HepG2 (cell line): ENCODE measurements around the gene CS. TPM values are rescaled to one million over a fixed set of nuclear protein-coding genes. Genes with fewer than 3 reads are reported as not detected.

Experiments used
- CCDC6 ChIP-seq: sonication (generic); formaldehyde crosslinking; IDR thresholded peaks from 2 replicates; pipeline ENCODE4 v1.8.1; 2022; ENCODE audit warnings: mild to moderate bottlenecking, missing genetic modification reagents, moderate library complexity
- GFI1 ChIP-seq: sonication (generic); formaldehyde crosslinking; IDR thresholded peaks from 2 replicates; pipeline ENCODE4 v1.5.0; 2020; ENCODE audit warnings: missing genetic modification reagents, mild to moderate bottlenecking, borderline replicate concordance
- POLR2AphosphoS5 ChIP-seq: IDR thresholded peaks from 2 replicates; pipeline ENCODE4 v1.6.1; 2012; ENCODE audit warnings: low read depth, low read length
- SMAD1 ChIP-seq: sonication (generic); formaldehyde crosslinking; IDR thresholded peaks from 2 replicates; pipeline ENCODE4 v1.4.0; 2020; ENCODE audit warnings: missing genetic modification reagents, low read depth, mild to moderate bottlenecking, borderline replicate concordance
- SOX13 ChIP-seq, 3 experiments: fragments of 450-650 bp in 1 of 3; sonication (generic) in 1 of 3; formaldehyde crosslinking in 1 of 3; IDR thresholded peaks in 2 of 3; conservative IDR thresholded peaks in 1 of 3; 2 replicates each; pipeline versions ENCODE4 v1.5.0 to v1.6.1; 2016 to 2020; ENCODE audit warnings: antibody characterized with exemption in 1 of 3, mild to moderate bottlenecking in 1 of 3, missing compliant biosample characterization in 1 of 3, missing genetic modification reagents in 1 of 3, moderate library complexity in 1 of 3
- SP4 ChIP-seq: sonication (generic); formaldehyde crosslinking; IDR thresholded peaks from 2 replicates; pipeline ENCODE4 v1.8.1; 2023; ENCODE audit warnings: mild to moderate bottlenecking, missing genetic modification reagents
- TSC22D2 ChIP-seq: sonication (generic); formaldehyde crosslinking; IDR thresholded peaks from 2 replicates; pipeline ENCODE4 v1.5.1; 2020; ENCODE audit warnings: missing genetic modification reagents, mild to moderate bottlenecking, borderline replicate concordance
- ZFP37 ChIP-seq: sonication (generic); formaldehyde crosslinking; IDR thresholded peaks from 2 replicates; pipeline ENCODE4 v1.4.0; 2020; ENCODE audit warnings: missing genetic modification reagents, borderline replicate concordance
- ZNF121 ChIP-seq: sonication (generic); formaldehyde crosslinking; IDR thresholded peaks from 2 replicates; pipeline ENCODE4 v1.5.0; 2020; ENCODE audit warnings: mild to moderate bottlenecking, missing genetic modification reagents
- ZNF232 ChIP-seq: sonication (generic); formaldehyde crosslinking; IDR thresholded peaks from 2 replicates; pipeline ENCODE4 v1.4.0; 2020; ENCODE audit warnings: missing genetic modification reagents, borderline replicate concordance
- ZNF549 ChIP-seq: sonication (generic); formaldehyde crosslinking; IDR thresholded peaks from 2 replicates; pipeline ENCODE4 v1.5.0; 2020; ENCODE audit warnings: missing genetic modification reagents
- ZSCAN9 ChIP-seq: IDR thresholded peaks from 2 replicates; pipeline ENCODE4 v1.6.1; 2016; ENCODE audit warnings: borderline replicate concordance
- polyA plus RNA-seq, 8 experiments: library from polyadenylated mRNA; depleted of rRNA in 3 of 8; stranded (reverse) in 7 of 8; unstranded in 1 of 8; fragments of >200 nt; fragmentation: Illumina TruSeq in 4 of 8; extraction: Trizol in 4 of 8; gene quantifications; 2 replicates each; pipeline versions ENCODE4 v1.2.1 to v1.2.3, GENCODE V29; 2011 to 2016; ENCODE audit warnings: low read depth in 4 of 8, missing spikeins in 1 of 8, mixed read lengths in 1 of 8; ENCODE audit not compliant: insufficient read depth in 1 of 8
- total RNA-seq, 5 experiments: library from RNA; depleted of rRNA; stranded (reverse); fragments of >200 nt; fragmentation: Illumina TruSeq; extraction: Trizol; gene quantifications; 2 replicates each; pipeline ENCODE4 v1.2.3, GENCODE V29; 2016; ENCODE audit warnings: low read depth in 1 of 5
- TF ChIP-seq, protein P1 (sequence below): sonication (generic); formaldehyde crosslinking; IDR thresholded peaks from one replicate; pipeline ENCODE4 v1.5.1; 2020; ENCODE audit warnings: mild to moderate bottlenecking, missing genetic modification reagents; ENCODE audit errors: not compliant biosample characterization
- TF ChIP-seq, protein P2 (sequence below): sonication (generic); formaldehyde crosslinking; IDR thresholded peaks from 2 replicates; pipeline ENCODE4 v1.5.0; 2020; ENCODE audit warnings: mild to moderate bottlenecking, low read depth, missing genetic modification reagents, borderline replicate concordance
- TF ChIP-seq, protein P3 (sequence below): IDR thresholded peaks from 2 replicates; pipeline ENCODE4 v1.4.0; 2020; ENCODE audit warnings: mild to moderate bottlenecking, missing genetic modification reagents

Gene CS
- total and polyA plus RNA-seq, 2 of the 13 experiments (the other 11 are each of a cell fraction or from before 2014, with no cell fraction given), result 173 to 175 TPM

DNA sequence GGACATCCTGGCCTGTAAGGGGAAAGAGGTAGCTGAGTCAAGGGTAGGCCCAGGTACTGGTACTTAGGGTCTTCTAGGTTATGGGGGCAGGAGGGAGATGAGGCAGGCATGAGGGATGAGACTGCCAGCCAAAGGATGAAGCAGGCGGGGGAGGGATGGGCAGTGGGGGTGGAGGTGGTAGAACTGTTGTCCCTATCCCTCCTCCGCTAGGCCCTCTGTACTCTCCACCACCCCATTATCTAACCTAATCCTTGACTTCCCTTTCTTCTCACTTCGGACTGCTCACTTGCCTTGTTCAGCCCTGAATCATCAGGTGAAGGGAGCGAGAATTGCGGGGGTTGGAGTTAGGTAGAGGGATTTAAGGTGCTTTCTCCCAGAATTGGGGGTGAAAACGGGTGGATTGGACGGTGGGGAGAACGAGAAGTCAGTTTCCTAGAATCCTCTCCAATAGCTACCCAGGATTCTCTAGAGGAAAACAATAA is 33.1 kb upstream of the CS start (continued):
- TF ChIP-seq, protein P1, sequence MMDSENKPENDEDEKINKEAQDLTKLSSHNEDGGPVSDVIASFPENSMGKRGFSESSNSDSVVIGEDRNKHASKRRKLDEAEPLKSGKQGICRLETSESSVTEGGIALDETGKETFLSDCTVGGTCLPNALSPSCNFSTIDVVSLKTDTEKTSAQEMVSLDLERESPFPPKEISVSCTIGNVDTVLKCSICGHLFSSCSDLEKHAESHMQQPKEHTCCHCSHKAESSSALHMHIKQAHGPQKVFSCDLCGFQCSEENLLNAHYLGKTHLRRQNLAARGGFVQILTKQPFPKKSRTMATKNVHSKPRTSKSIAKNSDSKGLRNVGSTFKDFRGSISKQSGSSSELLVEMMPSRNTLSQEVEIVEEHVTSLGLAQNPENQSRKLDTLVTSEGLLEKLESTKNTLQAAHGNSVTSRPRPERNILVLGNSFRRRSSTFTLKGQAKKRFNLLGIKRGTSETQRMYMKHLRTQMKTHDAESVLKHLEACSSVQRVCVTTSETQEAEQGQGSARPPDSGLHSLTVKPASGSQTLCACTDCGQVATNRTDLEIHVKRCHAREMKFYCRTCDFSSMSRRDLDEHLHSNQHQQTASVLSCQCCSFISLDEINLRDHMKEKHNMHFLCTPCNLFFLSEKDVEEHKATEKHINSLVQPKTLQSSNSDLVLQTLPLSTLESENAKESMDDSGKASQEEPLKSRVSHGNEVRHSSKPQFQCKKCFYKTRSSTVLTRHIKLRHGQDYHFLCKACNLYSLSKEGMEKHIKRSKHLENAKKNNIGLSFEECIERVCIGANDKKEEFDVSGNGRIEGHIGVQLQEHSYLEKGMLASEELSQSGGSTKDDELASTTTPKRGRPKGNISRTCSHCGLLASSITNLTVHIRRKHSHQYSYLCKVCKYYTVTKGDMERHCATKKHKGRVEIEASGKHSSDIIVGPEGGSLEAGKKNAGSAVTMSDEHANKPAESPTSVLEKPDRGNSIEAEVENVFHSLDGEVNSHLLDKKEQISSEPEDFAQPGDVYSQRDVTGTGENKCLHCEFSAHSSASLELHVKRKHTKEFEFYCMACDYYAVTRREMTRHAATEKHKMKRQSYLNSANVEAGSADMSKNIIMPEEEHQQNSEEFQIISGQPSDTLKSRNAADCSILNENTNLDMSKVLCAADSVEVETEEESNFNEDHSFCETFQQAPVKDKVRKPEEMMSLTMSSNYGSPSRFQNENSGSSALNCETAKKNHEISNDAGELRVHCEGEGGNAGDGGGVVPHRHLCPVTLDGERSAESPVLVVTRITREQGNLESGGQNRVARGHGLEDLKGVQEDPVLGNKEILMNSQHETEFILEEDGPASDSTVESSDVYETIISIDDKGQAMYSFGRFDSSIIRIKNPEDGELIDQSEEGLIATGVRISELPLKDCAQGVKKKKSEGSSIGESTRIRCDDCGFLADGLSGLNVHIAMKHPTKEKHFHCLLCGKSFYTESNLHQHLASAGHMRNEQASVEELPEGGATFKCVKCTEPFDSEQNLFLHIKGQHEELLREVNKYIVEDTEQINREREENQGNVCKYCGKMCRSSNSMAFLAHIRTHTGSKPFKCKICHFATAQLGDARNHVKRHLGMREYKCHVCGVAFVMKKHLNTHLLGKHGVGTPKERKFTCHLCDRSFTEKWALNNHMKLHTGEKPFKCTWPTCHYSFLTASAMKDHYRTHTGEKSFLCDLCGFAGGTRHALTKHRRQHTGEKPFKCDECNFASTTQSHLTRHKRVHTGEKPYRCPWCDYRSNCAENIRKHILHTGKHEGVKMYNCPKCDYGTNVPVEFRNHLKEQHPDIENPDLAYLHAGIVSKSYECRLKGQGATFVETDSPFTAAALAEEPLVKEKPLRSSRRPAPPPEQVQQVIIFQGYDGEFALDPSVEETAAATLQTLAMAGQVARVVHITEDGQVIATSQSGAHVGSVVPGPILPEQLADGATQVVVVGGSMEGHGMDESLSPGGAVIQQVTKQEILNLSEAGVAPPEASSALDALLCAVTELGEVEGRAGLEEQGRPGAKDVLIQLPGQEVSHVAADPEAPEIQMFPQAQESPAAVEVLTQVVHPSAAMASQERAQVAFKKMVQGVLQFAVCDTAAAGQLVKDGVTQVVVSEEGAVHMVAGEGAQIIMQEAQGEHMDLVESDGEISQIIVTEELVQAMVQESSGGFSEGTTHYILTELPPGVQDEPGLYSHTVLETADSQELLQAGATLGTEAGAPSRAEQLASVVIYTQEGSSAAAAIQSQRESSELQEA (CRISPR knock-in tag), result peak; percentile 25
- 0 out of 2 replicates have a peak, but pooled peaks have one; percentile 26 for TF ChIP-seq SP4 (CRISPR knock-in tag)
- TF ChIP-seq TSC22D2 (CRISPR knock-in tag), result no peak
- TF ChIP-seq SOX13 (IDR thresholded peaks at IDR 0.05), result no peak
- peak in 1 of 2 experiments; percentile 3; a peak in 1 of 4 replicates for TF ChIP-seq SOX13 (CRISPR knock-in tag; conservative IDR thresholded peaks at IDR 0.05 in 1 of 2, IDR thresholded peaks at IDR 0.05 in 1 of 2)
- no peak for TF ChIP-seq SMAD1 (CRISPR knock-in tag)
- no peak for TF ChIP-seq ZNF121
- peak; percentile 10 for TF ChIP-seq POLR2AphosphoS5
- no peak for TF ChIP-seq ZNF549 (CRISPR knock-in tag)
- 0 out of 2 replicates have a peak, but pooled peaks have one; percentile 3 for TF ChIP-seq ZFP37 (CRISPR knock-in tag)
- TF ChIP-seq ZSCAN9, result no peak
- no peak for TF ChIP-seq GFI1 (CRISPR knock-in tag)
- TF ChIP-seq, protein P2, sequence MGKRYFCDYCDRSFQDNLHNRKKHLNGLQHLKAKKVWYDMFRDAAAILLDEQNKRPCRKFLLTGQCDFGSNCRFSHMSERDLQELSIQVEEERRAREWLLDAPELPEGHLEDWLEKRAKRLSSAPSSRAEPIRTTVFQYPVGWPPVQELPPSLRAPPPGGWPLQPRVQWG, result no peak
- no peak for TF ChIP-seq ZNF232
- TF ChIP-seq, protein P3, sequence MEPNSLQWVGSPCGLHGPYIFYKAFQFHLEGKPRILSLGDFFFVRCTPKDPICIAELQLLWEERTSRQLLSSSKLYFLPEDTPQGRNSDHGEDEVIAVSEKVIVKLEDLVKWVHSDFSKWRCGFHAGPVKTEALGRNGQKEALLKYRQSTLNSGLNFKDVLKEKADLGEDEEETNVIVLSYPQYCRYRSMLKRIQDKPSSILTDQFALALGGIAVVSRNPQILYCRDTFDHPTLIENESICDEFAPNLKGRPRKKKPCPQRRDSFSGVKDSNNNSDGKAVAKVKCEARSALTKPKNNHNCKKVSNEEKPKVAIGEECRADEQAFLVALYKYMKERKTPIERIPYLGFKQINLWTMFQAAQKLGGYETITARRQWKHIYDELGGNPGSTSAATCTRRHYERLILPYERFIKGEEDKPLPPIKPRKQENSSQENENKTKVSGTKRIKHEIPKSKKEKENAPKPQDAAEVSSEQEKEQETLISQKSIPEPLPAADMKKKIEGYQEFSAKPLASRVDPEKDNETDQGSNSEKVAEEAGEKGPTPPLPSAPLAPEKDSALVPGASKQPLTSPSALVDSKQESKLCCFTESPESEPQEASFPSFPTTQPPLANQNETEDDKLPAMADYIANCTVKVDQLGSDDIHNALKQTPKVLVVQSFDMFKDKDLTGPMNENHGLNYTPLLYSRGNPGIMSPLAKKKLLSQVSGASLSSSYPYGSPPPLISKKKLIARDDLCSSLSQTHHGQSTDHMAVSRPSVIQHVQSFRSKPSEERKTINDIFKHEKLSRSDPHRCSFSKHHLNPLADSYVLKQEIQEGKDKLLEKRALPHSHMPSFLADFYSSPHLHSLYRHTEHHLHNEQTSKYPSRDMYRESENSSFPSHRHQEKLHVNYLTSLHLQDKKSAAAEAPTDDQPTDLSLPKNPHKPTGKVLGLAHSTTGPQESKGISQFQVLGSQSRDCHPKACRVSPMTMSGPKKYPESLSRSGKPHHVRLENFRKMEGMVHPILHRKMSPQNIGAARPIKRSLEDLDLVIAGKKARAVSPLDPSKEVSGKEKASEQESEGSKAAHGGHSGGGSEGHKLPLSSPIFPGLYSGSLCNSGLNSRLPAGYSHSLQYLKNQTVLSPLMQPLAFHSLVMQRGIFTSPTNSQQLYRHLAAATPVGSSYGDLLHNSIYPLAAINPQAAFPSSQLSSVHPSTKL (CRISPR knock-in tag), result no peak
- peak; percentile 38; the same call in 1 of the 2 replicates for TF ChIP-seq CCDC6 (CRISPR knock-in tag)
